MM.1S (cell line): Measurements from ENCODE around the gene C1QC.

ENCODE experiments used
- DNase-seq: peaks from one replicate; pipeline ENCODE4 v3.0.0-alpha.2; 2015
- H2AFZ ChIP-seq: fragments of 300-600 bp; sonication (generic); 2 replicates; pipeline ENCODE4 v1.6.0; 2016; ENCODE audit warnings: antibody characterized with exemption, low read length
- H3F3A ChIP-seq: fragments of 300-600 bp; sonication (generic); 2 replicates; pipeline ENCODE4 v1.6.1; 2016; ENCODE audit warnings: mild to moderate bottlenecking, antibody characterized with exemption, low read length, moderate library complexity, mixed read lengths; ENCODE audit not compliant: insufficient read depth
- H3K27ac ChIP-seq: fragments of 300-600 bp; sonication (generic); 2 replicates; pipeline ENCODE4 v1.5.1; 2016; ENCODE audit warnings: mild to moderate bottlenecking, low read length
- H3K27me3 ChIP-seq: fragments of 300-600 bp; sonication (generic); replicated peaks from 2 replicates; pipeline ENCODE4 v1.6.0; 2016; ENCODE audit warnings: low read length; ENCODE audit not compliant: insufficient read depth
- H3K36me3 ChIP-seq: fragments of 300-600 bp; sonication (generic); replicated peaks from 2 replicates; pipeline ENCODE4 v1.6.1; 2016; ENCODE audit warnings: mild to moderate bottlenecking, low read length, mixed read lengths; ENCODE audit not compliant: insufficient read depth
- H3K4me1 ChIP-seq: fragments of 300-600 bp; sonication (generic); 2 replicates; pipeline ENCODE4 v1.6.1; 2016; ENCODE audit warnings: low read length, mixed read lengths
- H3K4me2 ChIP-seq: fragments of 300-600 bp; sonication (generic); 2 replicates; pipeline ENCODE4 v1.6.0; 2016; ENCODE audit warnings: low read depth, low read length
- H3K4me3 ChIP-seq: fragments of 300-600 bp; sonication (generic); 2 replicates; pipeline ENCODE4 v1.5.1; 2016; ENCODE audit warnings: low read length, mixed read lengths
- H3K79me2 ChIP-seq: fragments of 300-600 bp; sonication (generic); 2 replicates; pipeline ENCODE4 v1.6.1; 2016; ENCODE audit warnings: mixed run types, low read length, mixed read lengths
- H3K9ac ChIP-seq: fragments of 300-600 bp; sonication (generic); 2 replicates; pipeline ENCODE4 v1.6.1; 2016; ENCODE audit warnings: low read length, mixed read lengths
- H3K9me2 ChIP-seq: fragments of 300-600 bp; sonication (generic); replicated peaks from 2 replicates; pipeline ENCODE4 v1.6.1; 2016; ENCODE audit warnings: mild to moderate bottlenecking, low read length, mixed read lengths; ENCODE audit not compliant: insufficient read depth
- H3K9me3 ChIP-seq: fragments of 300-600 bp; sonication (generic); replicated peaks from 2 replicates; pipeline ENCODE4 v1.6.1; 2016; ENCODE audit warnings: mild to moderate bottlenecking, low read length, mixed read lengths; ENCODE audit not compliant: insufficient read depth
- H4K20me1 ChIP-seq: fragments of 300-600 bp; sonication (generic); 2 replicates; pipeline ENCODE4 v1.6.1; 2016; ENCODE audit warnings: mild to moderate bottlenecking, low read length, moderate library complexity, mixed read lengths; ENCODE audit not compliant: insufficient read depth
- EZH2 ChIP-seq: fragments of 300-600 bp; sonication (generic); optimal IDR thresholded peaks from 2 replicates; pipeline ENCODE3; 2017; ENCODE audit warnings: low read depth, mild to moderate bottlenecking, antibody characterized with exemption, low read length, mixed read lengths
- EZH2phosphoT487 ChIP-seq: fragments of 300-600 bp; sonication (generic); IDR thresholded peaks from 2 replicates; pipeline ENCODE4 v1.6.1; 2018; ENCODE audit warnings: antibody characterized with exemption, low read length
- TF ChIP-seq, protein P1 (sequence below): fragments of 300-600 bp; sonication (generic); IDR thresholded peaks from 2 replicates; pipeline ENCODE4 v1.5.1; 2016; ENCODE audit warnings: antibody characterized with exemption, low read length, mixed read lengths

C1QC gene

DNA sequence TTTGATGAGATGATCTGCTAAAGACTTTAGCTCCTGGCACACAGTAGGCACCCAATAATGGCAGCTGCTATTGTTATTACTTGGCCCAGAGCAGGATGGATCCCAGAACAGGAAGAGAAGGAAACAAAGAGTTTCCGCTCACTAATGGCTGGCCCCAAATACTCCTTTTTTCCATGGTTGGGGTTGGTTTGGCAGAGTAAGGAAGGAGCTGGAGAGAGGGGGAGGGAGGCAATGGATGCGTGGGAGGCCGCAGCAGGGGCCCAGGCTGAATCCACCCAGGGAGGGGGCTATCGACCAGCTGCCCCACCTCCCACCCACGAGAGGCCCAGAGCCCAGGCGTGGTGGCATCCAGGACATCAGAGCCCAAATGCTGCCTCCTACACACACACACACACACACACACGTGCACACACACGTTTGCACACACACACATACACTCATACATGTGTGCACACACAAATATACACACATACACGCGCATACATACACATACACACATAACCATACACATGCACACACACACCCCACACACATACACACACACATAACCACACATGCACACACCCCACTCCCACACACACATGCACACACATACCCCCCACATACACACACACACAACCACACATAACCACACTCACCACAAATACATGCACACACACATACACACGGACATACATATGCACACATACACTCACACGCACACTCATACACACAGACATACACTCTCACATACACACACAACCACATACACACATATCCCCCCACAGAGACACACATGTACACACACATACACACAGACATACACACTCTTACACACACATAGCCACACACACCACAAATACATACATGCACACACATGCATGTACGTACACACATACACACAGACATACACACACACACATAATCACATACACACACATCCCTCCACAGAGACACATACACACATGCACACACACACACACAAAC lies 34.8 kb downstream of the C1QC start:
- Histone ChIP-seq H4K20me1 (no peaks in the 10 kb centered on the region), H3K9me3 (no peaks in the 10 kb centered on the region), H3F3A (no peaks in the 10 kb centered on the region), H3K9me2 (no peaks in the 10 kb centered on the region), H3K9ac (no peak overlapping the region), H3K4me1 (no peaks in the 10 kb centered on the region), H3K79me2 (no peaks in the 10 kb centered on the region), H2AFZ (no peak overlapping the region), H3K36me3 (no peaks in the 10 kb centered on the region), H3K27me3 (peaks cover 89% of the 10 kb centered on the region), H3K27ac (no peak overlapping the region), H3K4me3 (no peak overlapping the region), H3K4me2 (no peak overlapping the region)
- TF ChIP-seq, protein P1, sequence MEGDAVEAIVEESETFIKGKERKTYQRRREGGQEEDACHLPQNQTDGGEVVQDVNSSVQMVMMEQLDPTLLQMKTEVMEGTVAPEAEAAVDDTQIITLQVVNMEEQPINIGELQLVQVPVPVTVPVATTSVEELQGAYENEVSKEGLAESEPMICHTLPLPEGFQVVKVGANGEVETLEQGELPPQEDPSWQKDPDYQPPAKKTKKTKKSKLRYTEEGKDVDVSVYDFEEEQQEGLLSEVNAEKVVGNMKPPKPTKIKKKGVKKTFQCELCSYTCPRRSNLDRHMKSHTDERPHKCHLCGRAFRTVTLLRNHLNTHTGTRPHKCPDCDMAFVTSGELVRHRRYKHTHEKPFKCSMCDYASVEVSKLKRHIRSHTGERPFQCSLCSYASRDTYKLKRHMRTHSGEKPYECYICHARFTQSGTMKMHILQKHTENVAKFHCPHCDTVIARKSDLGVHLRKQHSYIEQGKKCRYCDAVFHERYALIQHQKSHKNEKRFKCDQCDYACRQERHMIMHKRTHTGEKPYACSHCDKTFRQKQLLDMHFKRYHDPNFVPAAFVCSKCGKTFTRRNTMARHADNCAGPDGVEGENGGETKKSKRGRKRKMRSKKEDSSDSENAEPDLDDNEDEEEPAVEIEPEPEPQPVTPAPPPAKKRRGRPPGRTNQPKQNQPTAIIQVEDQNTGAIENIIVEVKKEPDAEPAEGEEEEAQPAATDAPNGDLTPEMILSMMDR, result no peak
- no peak for TF ChIP-seq EZH2
- TF ChIP-seq EZH2phosphoT487, result no peak
- DNase-seq, result no peak

DNA sequence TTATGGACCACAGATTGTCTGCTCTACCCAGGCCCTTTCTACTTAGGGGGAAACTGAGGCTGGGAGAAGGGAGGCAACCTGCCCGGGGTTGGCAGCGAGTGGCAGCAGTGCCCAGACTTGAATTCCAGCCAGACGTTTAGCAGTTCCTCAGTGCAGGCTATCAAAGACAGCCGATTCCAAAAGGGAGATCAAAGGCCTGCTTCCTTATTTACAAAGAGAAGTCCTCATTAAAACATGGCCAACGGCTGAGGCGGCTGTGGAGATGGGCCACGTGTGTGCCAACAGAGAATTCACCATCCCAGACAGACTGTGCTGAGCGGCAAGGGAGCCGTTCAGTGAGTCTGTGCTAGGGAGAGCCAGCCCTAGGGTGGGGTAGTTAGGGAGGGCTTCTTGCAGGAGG lies 37.3 kb downstream of the C1QC start:
- no peak overlapping the region for H3K9ac ChIP-seq
- H4K20me1 ChIP-seq, result no peaks in the 10 kb centered on the region
- no peaks in the 10 kb centered on the region for H3K36me3 ChIP-seq
- H2AFZ ChIP-seq, result no peak overlapping the region
- no peak overlapping the region for H3K27ac ChIP-seq
- DNase-seq, result no peak
- H3K4me1 ChIP-seq, result no peaks in the 10 kb centered on the region
- H3K4me3 ChIP-seq, result no peak overlapping the region
- no peaks in the 10 kb centered on the region for H3F3A ChIP-seq
- peaks cover 89% of the 10 kb centered on the region for H3K27me3 ChIP-seq
- H3K9me3 ChIP-seq, result no peaks in the 10 kb centered on the region
- TF ChIP-seq EZH2, result no peak
- TF ChIP-seq, protein P1, result no peak
- no peak for TF ChIP-seq EZH2phosphoT487
- no peak overlapping the region for H3K4me2 ChIP-seq
- H3K79me2 ChIP-seq, result no peaks in the 10 kb centered on the region
- no peaks in the 10 kb centered on the region for H3K9me2 ChIP-seq

DNA sequence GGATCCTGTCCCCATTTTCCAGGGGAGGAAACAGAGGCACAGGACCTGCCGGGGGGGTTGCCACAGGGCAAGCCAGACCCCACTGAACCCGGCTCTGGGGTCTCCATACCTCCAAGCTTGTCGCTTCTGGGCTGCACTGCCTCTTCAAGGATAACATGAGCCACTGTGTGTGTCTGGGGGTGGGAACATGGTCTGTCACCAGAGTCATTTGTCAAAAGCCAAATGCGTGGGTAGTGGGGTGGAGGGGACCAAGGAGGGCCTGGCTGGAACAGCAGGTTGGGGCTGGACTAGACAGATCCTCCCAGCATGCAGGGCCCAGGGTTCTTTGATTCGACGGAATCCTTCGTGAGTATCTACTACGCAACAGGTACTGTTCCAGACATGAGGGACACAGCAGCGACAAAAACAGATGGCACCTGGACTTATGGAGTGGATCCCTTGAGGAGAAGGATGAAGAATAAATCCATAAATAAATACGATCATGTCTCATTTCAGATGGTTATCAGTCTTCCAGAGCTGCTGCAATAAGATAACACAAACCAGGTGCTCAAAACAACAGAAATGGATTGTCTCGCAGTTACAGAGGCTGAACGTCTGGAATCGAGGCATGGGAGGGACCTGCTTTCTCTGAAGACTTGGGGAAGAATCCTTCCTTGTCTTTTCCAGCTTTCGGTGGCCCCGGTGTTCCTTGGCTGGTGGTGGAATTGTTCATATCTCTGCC lies 38.3 kb downstream of the C1QC start:
- no peaks in the 10 kb centered on the region for H4K20me1 ChIP-seq
- no peak overlapping the region for H3K9ac ChIP-seq
- no peak overlapping the region for H2AFZ ChIP-seq
- H3K27me3 ChIP-seq, result peaks cover 89% of the 10 kb centered on the region
- H3K4me3 ChIP-seq, result no peak overlapping the region
- no peaks in the 10 kb centered on the region for H3K9me2 ChIP-seq
- H3K36me3 ChIP-seq, result no peaks in the 10 kb centered on the region
- no peaks in the 10 kb centered on the region for H3F3A ChIP-seq
- H3K27ac ChIP-seq, result no peak overlapping the region
- no peak overlapping the region for H3K4me2 ChIP-seq
- H3K79me2 ChIP-seq, result no peaks in the 10 kb centered on the region
- H3K4me1 ChIP-seq, result no peaks in the 10 kb centered on the region
- H3K9me3 ChIP-seq, result no peaks in the 10 kb centered on the region
- TF ChIP-seq EZH2, result no peak
- TF ChIP-seq, protein P1, result no peak
- no peak for TF ChIP-seq EZH2phosphoT487
- DNase-seq, result no peak
